GM23248 (cell line): ENCODE results near the gene HOXD1.

Source experiments
- EZH2 ChIP-seq: fragments of 200-600 bp; sonication (generic); IDR thresholded peaks from 2 replicates; pipeline ENCODE4 v1.6.1; 2018; ENCODE audit warnings: antibody characterized with exemption, mild to moderate bottlenecking; ENCODE audit not compliant: insufficient read depth, poor library complexity, severe bottlenecking
- EZH2phosphoT487 ChIP-seq: fragments of 200-600 bp; sonication (generic); IDR thresholded peaks from 2 replicates; pipeline ENCODE4 v1.6.1; 2018; ENCODE audit warnings: antibody characterized with exemption, moderate library complexity, mild to moderate bottlenecking, low read depth; ENCODE audit not compliant: insufficient read depth

DNA sequence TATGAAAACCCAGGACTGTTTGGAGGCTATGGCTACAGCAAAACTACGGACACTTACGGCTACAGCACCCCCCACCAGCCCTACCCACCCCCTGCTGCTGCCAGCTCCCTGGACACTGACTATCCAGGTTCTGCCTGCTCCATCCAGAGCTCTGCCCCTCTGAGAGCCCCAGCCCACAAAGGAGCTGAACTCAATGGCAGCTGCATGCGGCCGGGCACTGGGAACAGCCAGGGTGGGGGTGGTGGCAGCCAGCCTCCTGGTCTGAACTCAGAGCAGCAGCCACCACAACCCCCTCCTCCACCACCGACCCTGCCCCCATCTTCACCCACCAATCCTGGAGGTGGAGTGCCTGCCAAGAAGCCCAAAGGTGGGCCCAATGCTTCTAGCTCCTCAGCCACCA, 19.3 kb upstream of the HOXD1 start:
- TF ChIP-seq EZH2: no peak
- no peak for TF ChIP-seq EZH2phosphoT487
